ENCODE data around the gene TMCO4. TPM values are rescaled to one million over a fixed set of nuclear protein-coding genes. Genes with fewer than 3 reads are reported as not detected.

TMCO4 gene
- total and polyA plus RNA-seq, 10 of the 15 experiments (the other 5 are each of a cell fraction or from before 2014, with no cell fraction given) = 2.4 to 20.8 (median 13.0) TPM

GRCh38 chr1:19643602-19644394 is 155.9 kb downstream of the TMCO4 start, which contains the start of gene NBL1:
TSS of gene NBL1 (plus strand) at chr1:19644311. CDS start at chr1:19655031, 10,720 bp downstream.
- H3K4me1 ChIP-seq (ENCODE audit: control insufficient read depth, insufficient read depth, low read length) = peaks cover 3% of the 10 kb centered on the region; the same call in 1 of the 2 replicates
- peak within 1 kb of the TSS; percentile 68 for H3K4me3 ChIP-seq
- no peak within 1 kb of the TSS; the same call in 1 of the 2 replicates for H3K9ac ChIP-seq (ENCODE audit: control insufficient read depth, insufficient read depth, low read length)
- FAIRE-seq (no peak), DNase-seq (ENCODE audit: low read depth, low spot score) (no peak), ATAC-seq (peak; percentile 67)
- WGBS (ENCODE audit: insufficient coverage, insufficient replicate concordance, low lambda C conversion rate, missing lambda C conversion rate) = 3% methylated on average over 39 of the region's 90 CpGs
- ChIA-PET POLR2A (no interaction called here), RAD21 (ENCODE audit: unreplicated experiment) (no interaction called here), SMC1A (ENCODE audit: uncharacterized antibody, unreplicated experiment) (interaction anchor here (1.3 kb wide), 1 partner anchor 45 kb away, joined by 3 read pairs; no protein-coding TSS in a partner anchor), CTCF (interaction anchor here (1.1 kb wide), 1 partner anchor 10 kb away, joined by 3 read pairs; no protein-coding TSS in a partner anchor)
- peak within 1 kb of the TSS; percentile 92 for H3K4me2 ChIP-seq (ENCODE audit: control insufficient read depth, insufficient read depth)
- no TSS peak for BruUV-seq (replicated peaks)
- peaks cover 2 to 6% of the 10 kb centered on the region in 2 experiments for H3K27me3 ChIP-seq (replicated peaks in 1 of 2; ENCODE audit: control insufficient read depth in 2 of 2, insufficient read depth in 2 of 2, low read length in 1 of 2)
- H4K20me1 ChIP-seq (ENCODE audit: control insufficient read depth, insufficient read depth) = no peaks in the 10 kb centered on the region
- H3K79me2 ChIP-seq (ENCODE audit: control insufficient read depth, insufficient read depth, low read length) = no peaks in the 10 kb centered on the region
- intact Hi-C loops (cut with micrococcal nuclease; ENCODE audit: unreplicated experiment) = no loop called here
- peak within 1 kb of the TSS; percentile 61 for H2AFZ ChIP-seq (ENCODE audit: control insufficient read depth, low read depth, low read length)
- TF ChIP-seq, protein P1, sequence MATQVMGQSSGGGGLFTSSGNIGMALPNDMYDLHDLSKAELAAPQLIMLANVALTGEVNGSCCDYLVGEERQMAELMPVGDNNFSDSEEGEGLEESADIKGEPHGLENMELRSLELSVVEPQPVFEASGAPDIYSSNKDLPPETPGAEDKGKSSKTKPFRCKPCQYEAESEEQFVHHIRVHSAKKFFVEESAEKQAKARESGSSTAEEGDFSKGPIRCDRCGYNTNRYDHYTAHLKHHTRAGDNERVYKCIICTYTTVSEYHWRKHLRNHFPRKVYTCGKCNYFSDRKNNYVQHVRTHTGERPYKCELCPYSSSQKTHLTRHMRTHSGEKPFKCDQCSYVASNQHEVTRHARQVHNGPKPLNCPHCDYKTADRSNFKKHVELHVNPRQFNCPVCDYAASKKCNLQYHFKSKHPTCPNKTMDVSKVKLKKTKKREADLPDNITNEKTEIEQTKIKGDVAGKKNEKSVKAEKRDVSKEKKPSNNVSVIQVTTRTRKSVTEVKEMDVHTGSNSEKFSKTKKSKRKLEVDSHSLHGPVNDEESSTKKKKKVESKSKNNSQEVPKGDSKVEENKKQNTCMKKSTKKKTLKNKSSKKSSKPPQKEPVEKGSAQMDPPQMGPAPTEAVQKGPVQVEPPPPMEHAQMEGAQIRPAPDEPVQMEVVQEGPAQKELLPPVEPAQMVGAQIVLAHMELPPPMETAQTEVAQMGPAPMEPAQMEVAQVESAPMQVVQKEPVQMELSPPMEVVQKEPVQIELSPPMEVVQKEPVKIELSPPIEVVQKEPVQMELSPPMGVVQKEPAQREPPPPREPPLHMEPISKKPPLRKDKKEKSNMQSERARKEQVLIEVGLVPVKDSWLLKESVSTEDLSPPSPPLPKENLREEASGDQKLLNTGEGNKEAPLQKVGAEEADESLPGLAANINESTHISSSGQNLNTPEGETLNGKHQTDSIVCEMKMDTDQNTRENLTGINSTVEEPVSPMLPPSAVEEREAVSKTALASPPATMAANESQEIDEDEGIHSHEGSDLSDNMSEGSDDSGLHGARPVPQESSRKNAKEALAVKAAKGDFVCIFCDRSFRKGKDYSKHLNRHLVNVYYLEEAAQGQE (IDR thresholded peaks at IDR 0.05; ENCODE audit: low read depth, low read length) = no peak
- TF ChIP-seq, protein P2, sequence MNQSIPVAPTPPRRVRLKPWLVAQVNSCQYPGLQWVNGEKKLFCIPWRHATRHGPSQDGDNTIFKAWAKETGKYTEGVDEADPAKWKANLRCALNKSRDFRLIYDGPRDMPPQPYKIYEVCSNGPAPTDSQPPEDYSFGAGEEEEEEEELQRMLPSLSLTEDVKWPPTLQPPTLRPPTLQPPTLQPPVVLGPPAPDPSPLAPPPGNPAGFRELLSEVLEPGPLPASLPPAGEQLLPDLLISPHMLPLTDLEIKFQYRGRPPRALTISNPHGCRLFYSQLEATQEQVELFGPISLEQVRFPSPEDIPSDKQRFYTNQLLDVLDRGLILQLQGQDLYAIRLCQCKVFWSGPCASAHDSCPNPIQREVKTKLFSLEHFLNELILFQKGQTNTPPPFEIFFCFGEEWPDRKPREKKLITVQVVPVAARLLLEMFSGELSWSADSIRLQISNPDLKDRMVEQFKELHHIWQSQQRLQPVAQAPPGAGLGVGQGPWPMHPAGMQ (IDR thresholded peaks at IDR 0.05; ENCODE audit: borderline replicate concordance) = no peak
- TF ChIP-seq NFXL1 (IDR thresholded peaks at IDR 0.05; ENCODE audit: borderline replicate concordance) = no peak
- no peak for TF ChIP-seq MEF2B (IDR thresholded peaks at IDR 0.05; ENCODE audit: partially characterized antibody, poor library complexity, severe bottlenecking)
- no peak for TF ChIP-seq MTA3 (IDR thresholded peaks at IDR 0.05; ENCODE audit: borderline replicate concordance, low read length)
- TF ChIP-seq DPF2 (IDR thresholded peaks at IDR 0.05) = no peak
- TF ChIP-seq JUNB (IDR thresholded peaks at IDR 0.05) = no peak
- no peak for TF ChIP-seq BCL11A (IDR thresholded peaks at IDR 0.05; ENCODE audit: low read depth, low read length)
- TF ChIP-seq, protein P3, sequence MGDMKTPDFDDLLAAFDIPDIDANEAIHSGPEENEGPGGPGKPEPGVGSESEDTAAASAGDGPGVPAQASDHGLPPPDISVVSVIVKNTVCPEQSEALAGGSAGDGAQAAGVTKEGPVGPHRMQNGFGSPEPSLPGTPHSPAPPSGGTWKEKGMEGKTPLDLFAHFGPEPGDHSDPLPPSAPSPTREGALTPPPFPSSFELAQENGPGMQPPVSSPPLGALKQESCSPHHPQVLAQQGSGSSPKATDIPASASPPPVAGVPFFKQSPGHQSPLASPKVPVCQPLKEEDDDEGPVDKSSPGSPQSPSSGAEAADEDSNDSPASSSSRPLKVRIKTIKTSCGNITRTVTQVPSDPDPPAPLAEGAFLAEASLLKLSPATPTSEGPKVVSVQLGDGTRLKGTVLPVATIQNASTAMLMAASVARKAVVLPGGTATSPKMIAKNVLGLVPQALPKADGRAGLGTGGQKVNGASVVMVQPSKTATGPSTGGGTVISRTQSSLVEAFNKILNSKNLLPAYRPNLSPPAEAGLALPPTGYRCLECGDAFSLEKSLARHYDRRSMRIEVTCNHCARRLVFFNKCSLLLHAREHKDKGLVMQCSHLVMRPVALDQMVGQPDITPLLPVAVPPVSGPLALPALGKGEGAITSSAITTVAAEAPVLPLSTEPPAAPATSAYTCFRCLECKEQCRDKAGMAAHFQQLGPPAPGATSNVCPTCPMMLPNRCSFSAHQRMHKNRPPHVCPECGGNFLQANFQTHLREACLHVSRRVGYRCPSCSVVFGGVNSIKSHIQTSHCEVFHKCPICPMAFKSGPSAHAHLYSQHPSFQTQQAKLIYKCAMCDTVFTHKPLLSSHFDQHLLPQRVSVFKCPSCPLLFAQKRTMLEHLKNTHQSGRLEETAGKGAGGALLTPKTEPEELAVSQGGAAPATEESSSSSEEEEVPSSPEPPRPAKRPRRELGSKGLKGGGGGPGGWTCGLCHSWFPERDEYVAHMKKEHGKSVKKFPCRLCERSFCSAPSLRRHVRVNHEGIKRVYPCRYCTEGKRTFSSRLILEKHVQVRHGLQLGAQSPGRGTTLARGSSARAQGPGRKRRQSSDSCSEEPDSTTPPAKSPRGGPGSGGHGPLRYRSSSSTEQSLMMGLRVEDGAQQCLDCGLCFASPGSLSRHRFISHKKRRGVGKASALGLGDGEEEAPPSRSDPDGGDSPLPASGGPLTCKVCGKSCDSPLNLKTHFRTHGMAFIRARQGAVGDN (IDR thresholded peaks at IDR 0.05) = no peak
- TF ChIP-seq TCF12 (IDR thresholded peaks at IDR 0.05; ENCODE audit: low read depth, low read length) = no peak
- no peak for TF ChIP-seq SMAD1 (IDR thresholded peaks at IDR 0.05; ENCODE audit: low read depth, partially characterized antibody)
- TF ChIP-seq NBN (IDR thresholded peaks at IDR 0.05) = no peak
- no peaks in the 10 kb centered on the region for H3K36me3 ChIP-seq (ENCODE audit: control insufficient read depth in 2 of 2, insufficient read depth in 2 of 2, low read length in 1 of 2)
- in situ Hi-C loops (cut with MboI) = no loop called here
- no peaks in the 10 kb centered on the region for H3K9me3 ChIP-seq (replicated peaks; ENCODE audit: control insufficient read depth, insufficient read depth, low read length)
- no peak within 1 kb of the TSS for H3K27ac ChIP-seq (ENCODE audit: control insufficient read depth, insufficient read depth)
